ENCODE measurements around the gene SMAD7.

SMAD7 gene

GRCh38 chr18:48944634-48945033 lies 6.1 kb downstream of the SMAD7 start:
- Histone ChIP-seq H2BK120ac (ENCODE audit: low read depth, low read length) (no peak overlapping the region), H2AFZ (ENCODE audit: low read depth, low read length) (no peak overlapping the region), H3K4me2 (ENCODE audit: low read length, poor library complexity, severe bottlenecking) (peak overlapping the region; percentile 17), H2AK5ac (ENCODE audit: low read length, severe bottlenecking) (peak overlapping the region; percentile 75), H3K4ac (ENCODE audit: low read depth in 1 of 2, low read length in 2 of 2) (no peak overlapping the region), H3K4me3 (ENCODE audit: insufficient read depth in 1 of 2, low read depth in 1 of 2, low read length in 2 of 2) (peak overlapping the region in 1 of 2 experiments; percentile 23), H2BK12ac (ENCODE audit: low read length in 2 of 2) (peak overlapping the region; percentile 3 to 28), H2BK15ac (ENCODE audit: low read depth, poor library complexity, severe bottlenecking) (no peak overlapping the region), H3K9me3 (ENCODE audit: control insufficient read depth, low read length) (no peaks in the 10 kb centered on the region), H3K23ac (ENCODE audit: low read length in 2 of 2) (no peak overlapping the region), H3K14ac (ENCODE audit: low read length in 2 of 2) (no peak overlapping the region), H3K18ac (ENCODE audit: low read depth in 1 of 2, low read length in 2 of 2) (no peak overlapping the region), H3K9ac (ENCODE audit: low read length) (peak overlapping the region; percentile 95), H2BK5ac (ENCODE audit: low read depth, low read length, poor library complexity, severe bottlenecking) (no peak overlapping the region), H3K4me1 (ENCODE audit: control insufficient read depth, insufficient read depth, low read depth, low read length) (peaks cover 44% of the 10 kb centered on the region), H4K91ac (ENCODE audit: low read length) (no peak overlapping the region), H3K27ac (ENCODE audit: low read length, poor library complexity, severe bottlenecking) (peak overlapping the region; percentile 12), H3K27me3 (ENCODE audit: control insufficient read depth in 1 of 2, insufficient read depth in 1 of 2, low read length in 2 of 2) (no peaks in the 10 kb centered on the region), H3K79me1 (replicated peaks; ENCODE audit: low read length, poor library complexity, severe bottlenecking) (no peaks in the 10 kb centered on the region), H4K8ac (ENCODE audit: low read length) (no peak overlapping the region), H3K36me3 (ENCODE audit: control insufficient read depth in 1 of 2, insufficient read depth in 2 of 2, low read depth in 1 of 2, low read length in 2 of 2) (peaks cover 43 to 90% of the 10 kb centered on the region in 2 experiments)
- peak; percentile 57 for DNase-seq
- WGBS = 75% methylated on average over 7 of the region's 7 CpGs

DNA sequence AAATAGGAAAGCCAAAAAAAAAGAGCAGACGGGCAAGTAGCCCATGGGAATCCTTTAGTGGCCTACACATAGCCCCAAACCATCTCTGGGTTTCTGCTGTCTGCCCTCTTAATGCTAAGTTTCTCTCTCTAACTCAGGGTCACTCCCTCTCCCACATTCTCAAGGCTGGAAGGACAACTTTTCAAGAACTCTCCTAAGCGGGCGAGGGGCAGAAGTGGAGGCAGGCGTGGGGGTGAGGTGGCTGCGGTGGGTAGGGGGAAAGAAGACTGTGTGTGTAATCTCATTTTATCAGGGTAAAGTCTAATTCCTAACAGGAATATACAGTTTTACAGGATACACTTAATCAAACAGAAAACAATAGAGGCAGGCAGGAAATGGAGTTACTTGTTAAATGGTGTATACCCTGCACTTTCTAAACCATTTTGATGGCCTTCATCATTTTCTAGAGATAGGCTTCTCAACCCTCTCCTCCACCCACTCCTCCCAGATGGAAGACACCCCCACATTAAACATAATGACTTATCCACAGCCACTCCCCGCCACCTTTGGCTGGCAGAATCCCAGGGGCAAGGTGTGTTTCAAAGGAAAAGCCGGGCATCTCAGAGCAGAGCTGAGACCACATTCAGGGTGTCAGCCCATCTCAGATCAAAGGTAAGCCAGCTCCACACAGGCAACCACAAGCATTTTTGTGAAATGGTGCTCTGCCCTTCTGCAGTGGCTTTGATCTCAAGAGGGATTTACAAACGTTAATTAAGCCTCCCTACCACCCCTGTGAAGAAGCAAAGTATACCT lies 6.8 kb downstream of the SMAD7 start:
- no peaks in the 10 kb centered on the region for H3K79me1 ChIP-seq (replicated peaks; ENCODE audit: low read length, poor library complexity, severe bottlenecking)
- H2BK15ac ChIP-seq (ENCODE audit: low read depth, poor library complexity, severe bottlenecking) = no peak overlapping the region
- peak overlapping the region; percentile 95 for H3K9ac ChIP-seq (ENCODE audit: low read length)
- peaks cover 37 to 83% of the 10 kb centered on the region in 2 experiments for H3K36me3 ChIP-seq (ENCODE audit: control insufficient read depth in 1 of 2, insufficient read depth in 2 of 2, low read depth in 1 of 2, low read length in 2 of 2)
- H3K27me3 ChIP-seq (ENCODE audit: control insufficient read depth in 1 of 2, insufficient read depth in 1 of 2, low read length in 2 of 2) = no peaks in the 10 kb centered on the region
- peak overlapping the region; percentile 91 for H3K27ac ChIP-seq (ENCODE audit: low read length, poor library complexity, severe bottlenecking)
- 80% methylated on average over 4 of the region's 8 CpGs for WGBS
- H2AK5ac ChIP-seq (ENCODE audit: low read length, severe bottlenecking) = peak overlapping the region; percentile 75
- no peak overlapping the region for H4K8ac ChIP-seq (ENCODE audit: low read length)
- no peak overlapping the region for H2BK5ac ChIP-seq (ENCODE audit: low read depth, low read length, poor library complexity, severe bottlenecking)
- no peak overlapping the region for H3K14ac ChIP-seq (ENCODE audit: low read length in 2 of 2)
- DNase-seq = no peak
- no peak overlapping the region for H4K91ac ChIP-seq (ENCODE audit: low read length)
- H3K18ac ChIP-seq (ENCODE audit: low read depth in 1 of 2, low read length in 2 of 2) = no peak overlapping the region
- no peak overlapping the region for H3K4me2 ChIP-seq (ENCODE audit: low read length, poor library complexity, severe bottlenecking)
- H2BK120ac ChIP-seq (ENCODE audit: low read depth, low read length) = no peak overlapping the region
- H3K4ac ChIP-seq (ENCODE audit: low read depth in 1 of 2, low read length in 2 of 2) = no peak overlapping the region
- H3K9me3 ChIP-seq (ENCODE audit: control insufficient read depth, low read length) = no peaks in the 10 kb centered on the region
- H3K4me1 ChIP-seq (ENCODE audit: control insufficient read depth, insufficient read depth, low read depth, low read length) = peaks cover 51% of the 10 kb centered on the region
- H2AFZ ChIP-seq (ENCODE audit: low read depth, low read length) = no peak overlapping the region
- H3K4me3 ChIP-seq (ENCODE audit: insufficient read depth in 1 of 2, low read depth in 1 of 2, low read length in 2 of 2) = peak overlapping the region in 1 of 2 experiments; percentile 41
- H3K23ac ChIP-seq (ENCODE audit: low read length in 2 of 2) = no peak overlapping the region
- peak overlapping the region in 1 of 2 experiments; percentile 28 for H2BK12ac ChIP-seq (ENCODE audit: low read length in 2 of 2)

GRCh38 chr18:48943333-48943732 lies 7.4 kb downstream of the SMAD7 start:
- Histone ChIP-seq H3K9ac (ENCODE audit: low read length) (peak overlapping the region; percentile 95), H3K18ac (ENCODE audit: low read depth in 1 of 2, low read length in 2 of 2) (peak overlapping the region; percentile 41 to 51), H4K91ac (ENCODE audit: low read length) (peak overlapping the region; percentile 15), H3K4me2 (ENCODE audit: low read length, poor library complexity, severe bottlenecking) (no peak overlapping the region), H2BK120ac (ENCODE audit: low read depth, low read length) (no peak overlapping the region), H3K23ac (ENCODE audit: low read length in 2 of 2) (no peak overlapping the region), H4K8ac (ENCODE audit: low read length) (no peak overlapping the region), H3K4me1 (ENCODE audit: control insufficient read depth, insufficient read depth, low read depth, low read length) (peaks cover 57% of the 10 kb centered on the region), H3K27me3 (ENCODE audit: control insufficient read depth in 1 of 2, insufficient read depth in 1 of 2, low read length in 2 of 2) (no peaks in the 10 kb centered on the region), H2BK12ac (ENCODE audit: low read length in 2 of 2) (no peak overlapping the region), H3K27ac (ENCODE audit: low read length, poor library complexity, severe bottlenecking) (peak overlapping the region; percentile 91), H2BK5ac (ENCODE audit: low read depth, low read length, poor library complexity, severe bottlenecking) (peak overlapping the region; percentile 83), H3K79me1 (replicated peaks; ENCODE audit: low read length, poor library complexity, severe bottlenecking) (no peaks in the 10 kb centered on the region), H3K9me3 (ENCODE audit: control insufficient read depth, low read length) (no peaks in the 10 kb centered on the region), H2AK5ac (ENCODE audit: low read length, severe bottlenecking) (peak overlapping the region; percentile 42), H3K36me3 (ENCODE audit: control insufficient read depth in 1 of 2, insufficient read depth in 2 of 2, low read depth in 1 of 2, low read length in 2 of 2) (peaks cover 37 to 80% of the 10 kb centered on the region in 2 experiments), H3K14ac (ENCODE audit: low read length in 2 of 2) (no peak overlapping the region), H2AFZ (ENCODE audit: low read depth, low read length) (no peak overlapping the region), H3K4ac (ENCODE audit: low read depth in 1 of 2, low read length in 2 of 2) (no peak overlapping the region), H3K4me3 (ENCODE audit: insufficient read depth in 1 of 2, low read depth in 1 of 2, low read length in 2 of 2) (peak overlapping the region in 1 of 2 experiments; percentile 41), H2BK15ac (ENCODE audit: low read depth, poor library complexity, severe bottlenecking) (no peak overlapping the region)
- 92% methylated on average over 7 of the region's 7 CpGs for WGBS
- DNase-seq = no peak

DNA sequence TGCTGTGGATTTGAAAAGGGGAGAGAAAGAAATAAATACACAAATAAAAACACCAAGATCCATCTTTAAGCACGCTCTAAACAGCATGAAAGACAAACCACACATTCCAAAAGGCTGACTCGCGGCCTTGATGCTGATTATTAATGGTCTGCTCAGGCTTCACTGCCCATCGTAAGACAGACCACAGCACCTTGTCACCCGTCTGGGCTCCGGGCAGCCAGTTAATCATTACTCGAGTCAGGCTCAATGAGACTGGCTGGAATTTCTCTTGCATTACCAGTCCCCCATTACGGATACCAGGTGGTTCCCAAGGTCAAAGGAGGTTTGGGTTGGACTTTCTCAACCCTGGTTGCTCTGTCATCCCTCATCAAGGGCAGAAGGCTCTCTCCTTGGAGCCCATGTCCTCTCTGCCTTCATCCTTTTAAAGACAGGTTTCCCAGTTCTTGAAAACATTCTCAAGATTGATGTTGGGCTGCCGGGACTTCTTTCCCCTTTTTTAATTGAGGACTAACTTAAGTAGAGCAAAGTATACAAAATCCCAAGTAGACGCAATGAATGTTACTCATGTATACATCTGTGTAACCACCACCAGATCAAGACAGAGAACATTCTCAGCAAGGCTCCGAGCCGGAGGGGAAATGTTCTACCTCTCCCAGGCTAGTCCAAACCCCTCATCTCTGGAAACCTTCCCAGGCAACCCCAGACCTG lies 8.1 kb downstream of the SMAD7 start:
- no peak overlapping the region for H2AFZ ChIP-seq (ENCODE audit: low read depth, low read length)
- peaks cover 42 to 76% of the 10 kb centered on the region in 2 experiments for H3K36me3 ChIP-seq (ENCODE audit: control insufficient read depth in 1 of 2, insufficient read depth in 2 of 2, low read depth in 1 of 2, low read length in 2 of 2)
- no peak overlapping the region for H2BK120ac ChIP-seq (ENCODE audit: low read depth, low read length)
- H3K18ac ChIP-seq (ENCODE audit: low read depth in 1 of 2, low read length in 2 of 2) = peak overlapping the region in 1 of 2 experiments; percentile 51
- no peaks in the 10 kb centered on the region for H3K9me3 ChIP-seq (ENCODE audit: control insufficient read depth, low read length)
- peak overlapping the region; percentile 33 for H2BK15ac ChIP-seq (ENCODE audit: low read depth, poor library complexity, severe bottlenecking)
- H2BK5ac ChIP-seq (ENCODE audit: low read depth, low read length, poor library complexity, severe bottlenecking) = peak overlapping the region; percentile 83
- no peak overlapping the region for H4K8ac ChIP-seq (ENCODE audit: low read length)
- H3K23ac ChIP-seq (ENCODE audit: low read length in 2 of 2) = no peak overlapping the region
- peak overlapping the region; percentile 42 for H2AK5ac ChIP-seq (ENCODE audit: low read length, severe bottlenecking)
- 7% methylated on average over 12 of the region's 12 CpGs for WGBS
- peak; percentile 97 for DNase-seq
- no peaks in the 10 kb centered on the region for H3K27me3 ChIP-seq (ENCODE audit: control insufficient read depth in 1 of 2, insufficient read depth in 1 of 2, low read length in 2 of 2)
- peak overlapping the region; percentile 91 for H3K27ac ChIP-seq (ENCODE audit: low read length, poor library complexity, severe bottlenecking)
- H3K4ac ChIP-seq (ENCODE audit: low read depth in 1 of 2, low read length in 2 of 2) = no peak overlapping the region
- no peak overlapping the region for H2BK12ac ChIP-seq (ENCODE audit: low read length in 2 of 2)
- H3K9ac ChIP-seq (ENCODE audit: low read length) = peak overlapping the region; percentile 95
- H3K14ac ChIP-seq (ENCODE audit: low read length in 2 of 2) = no peak overlapping the region
- peak overlapping the region; percentile 77 for H3K4me2 ChIP-seq (ENCODE audit: low read length, poor library complexity, severe bottlenecking)
- peak overlapping the region in 1 of 2 experiments; percentile 41 for H3K4me3 ChIP-seq (ENCODE audit: insufficient read depth in 1 of 2, low read depth in 1 of 2, low read length in 2 of 2)
- H3K4me1 ChIP-seq (ENCODE audit: control insufficient read depth, insufficient read depth, low read depth, low read length) = peaks cover 61% of the 10 kb centered on the region
- no peak overlapping the region for H4K91ac ChIP-seq (ENCODE audit: low read length)
- H3K79me1 ChIP-seq (replicated peaks; ENCODE audit: low read length, poor library complexity, severe bottlenecking) = no peaks in the 10 kb centered on the region
